DND-41 (cell line): ENCODE data around the gene NFIA.

Source experiments
- ATAC-seq: fragments of 200-7000 bp; cut with Tn5 transposase; 3 replicates; pipeline ENCODE4 v1.9.1; 2021; ENCODE audit warnings: low read depth; ENCODE audit not compliant: insufficient read depth
- DNase-seq: peaks from one replicate; pipeline ENCODE4 v3.0.0-alpha.2; 2020
- H2AFZ ChIP-seq: 2 replicates; pipeline ENCODE4 v1.6.0; 2012; ENCODE audit warnings: low read depth, low read length
- H3K27ac ChIP-seq: 2 replicates; pipeline ENCODE4 v1.5.1; 2012; ENCODE audit warnings: low read length, inconsistent platforms
- H3K27me3 ChIP-seq: fragments of 200-600 bp; sonication (generic); 2 replicates; pipeline ENCODE4 v1.6.0; 2012; ENCODE audit warnings: low read length, mild to moderate bottlenecking, inconsistent platforms; ENCODE audit not compliant: insufficient read depth, poor library complexity
- H3K36me3 ChIP-seq: 2 replicates; pipeline ENCODE4 v1.5.1; 2012; ENCODE audit warnings: low read length, inconsistent platforms; ENCODE audit not compliant: insufficient read depth
- H3K4me1 ChIP-seq: 2 replicates; pipeline ENCODE4 v1.5.1; 2012; ENCODE audit warnings: mild to moderate bottlenecking, low read length; ENCODE audit not compliant: insufficient read depth
- H3K4me2 ChIP-seq: 2 replicates; pipeline ENCODE4 v1.6.0; 2012; ENCODE audit warnings: mild to moderate bottlenecking, moderate library complexity, low read length, inconsistent platforms; ENCODE audit not compliant: insufficient read depth
- H3K4me3 ChIP-seq, 2 experiments: fragments of 200-600 bp in 1 of 2; shearing (Covaris generic) in 1 of 2; 2 replicates each; pipeline ENCODE4 v1.5.1; 2012 to 2016; ENCODE audit warnings: inconsistent platforms in 2 of 2, low read length in 2 of 2, mild to moderate bottlenecking in 2 of 2, low read depth in 1 of 2, moderate library complexity in 1 of 2
- H3K79me2 ChIP-seq: 2 replicates; pipeline ENCODE4 v1.6.0; 2012; ENCODE audit warnings: low read length, inconsistent platforms; ENCODE audit not compliant: insufficient read depth
- H3K9ac ChIP-seq: 2 replicates; pipeline ENCODE4 v1.6.0; 2012; ENCODE audit warnings: low read depth, mild to moderate bottlenecking, inconsistent platforms, low read length, moderate library complexity
- H3K9me3 ChIP-seq: 2 replicates; pipeline ENCODE4 v1.5.1; 2012; ENCODE audit warnings: low read length, moderate library complexity, mild to moderate bottlenecking, inconsistent platforms; ENCODE audit not compliant: insufficient read depth, severe bottlenecking
- H4K20me1 ChIP-seq: 2 replicates; pipeline ENCODE4 v1.6.0; 2012; ENCODE audit warnings: low read length; ENCODE audit not compliant: insufficient read depth
- CTCF ChIP-seq: IDR thresholded peaks from 2 replicates; pipeline ENCODE4 v1.5.1; 2012; ENCODE audit warnings: borderline replicate concordance, low read length, moderate library complexity, mild to moderate bottlenecking; ENCODE audit not compliant: poor library complexity, severe bottlenecking; ENCODE audit errors: extremely low read depth
- EZH2 ChIP-seq: IDR thresholded peaks from 3 replicates; pipeline ENCODE4 v1.6.1; 2012; ENCODE audit warnings: borderline replicate concordance, low read depth, mild to moderate bottlenecking, moderate library complexity, low read length, inconsistent platforms; ENCODE audit not compliant: severe bottlenecking

The NFIA gene

GRCh38 chr1:61388566-61388965 is 306.2 kb downstream of the NFIA start:
- H3K9ac ChIP-seq, result no peak overlapping the region
- no peak overlapping the region for H3K4me2 ChIP-seq
- H3K27ac ChIP-seq, result no peak overlapping the region
- H2AFZ ChIP-seq, result no peak overlapping the region
- H4K20me1 ChIP-seq, result no peaks in the 10 kb centered on the region
- no peaks in the 10 kb centered on the region for H3K79me2 ChIP-seq
- ATAC-seq, result no peak
- H3K4me3 ChIP-seq, result no peak overlapping the region
- no peaks in the 10 kb centered on the region for H3K4me1 ChIP-seq
- DNase-seq, result no peak
- H3K36me3 ChIP-seq, result no peaks in the 10 kb centered on the region
- H3K27me3 ChIP-seq, result no peaks in the 10 kb centered on the region
- H3K9me3 ChIP-seq, result no peaks in the 10 kb centered on the region
- TF ChIP-seq EZH2, result no peak
- no peak for TF ChIP-seq CTCF

GRCh38 chr1:61389194-61389925 is 307.0 kb downstream of the NFIA start:
- DNase-seq (no peak), ATAC-seq (no peak)
- TF ChIP-seq CTCF, result no peak
- Histone ChIP-seq H2AFZ (no peak overlapping the region), H3K4me3 (no peak overlapping the region), H3K4me2 (no peak overlapping the region), H3K27ac (no peak overlapping the region), H3K79me2 (no peaks in the 10 kb centered on the region), H3K9ac (no peak overlapping the region), H3K9me3 (no peaks in the 10 kb centered on the region), H4K20me1 (no peaks in the 10 kb centered on the region), H3K36me3 (no peaks in the 10 kb centered on the region), H3K4me1 (no peaks in the 10 kb centered on the region), H3K27me3 (no peaks in the 10 kb centered on the region)

GRCh38 chr1:61389926-61390845 is 307.8 kb downstream of the NFIA start:
- Histone ChIP-seq H3K27me3 (no peaks in the 10 kb centered on the region), H3K9ac (no peak overlapping the region), H3K4me2 (no peak overlapping the region), H3K36me3 (no peaks in the 10 kb centered on the region), H3K4me3 (no peak overlapping the region), H2AFZ (no peak overlapping the region), H3K4me1 (no peaks in the 10 kb centered on the region), H3K27ac (no peak overlapping the region), H3K79me2 (no peaks in the 10 kb centered on the region), H3K9me3 (no peaks in the 10 kb centered on the region), H4K20me1 (no peaks in the 10 kb centered on the region)
- DNase-seq, result no peak
- no peak for ATAC-seq
- TF ChIP-seq CTCF (no peak), EZH2 (no peak)
